Hepatocyte (in vitro differentiated cells): Measurements from ENCODE around the gene SLC22A14.

Experiments used
- CTCF ChIP-seq: fragments of 200-600 bp; sonication (generic); IDR thresholded peaks from 2 replicates; pipeline ENCODE4 v1.5.1; 2016; ENCODE audit warnings: antibody characterized with exemption, mild to moderate bottlenecking; ENCODE audit not compliant: poor library complexity
- EZH2 ChIP-seq: fragments of 200-600 bp; sonication (generic); IDR thresholded peaks from 2 replicates; pipeline ENCODE4 v1.6.1; 2016; ENCODE audit warnings: antibody characterized with exemption, mild to moderate bottlenecking, borderline replicate concordance

- TF ChIP-seq CTCF (peak; percentile 17), EZH2 (no peak)
Observed at GRCh38 chr3:38247366-38248035, 34.6 kb upstream of the SLC22A14 start.
